H9 (cell line): Measurements from ENCODE around the gene CYP27C1. TPM values are rescaled to one million over a fixed set of nuclear protein-coding genes. Genes with fewer than 3 reads are reported as not detected.
A peak's percentile ranks its signal among the peaks of the same experiment; 100 is the strongest.

Experiments used
- DNase-seq: peaks from one replicate; pipeline ENCODE4 v3.0.0-alpha.2; 2017
- H2AFZ ChIP-seq: one replicate; pipeline ENCODE4 v1.6.1; 2013; ENCODE audit warnings: mild to moderate bottlenecking, low read length, control low read depth, moderate library complexity
- H2AK5ac ChIP-seq: 2 replicates; pipeline ENCODE4 v1.6.1; 2013; ENCODE audit warnings: low read length, control low read depth, mixed read lengths; ENCODE audit not compliant: insufficient read length
- H2BK120ac ChIP-seq: one replicate; pipeline ENCODE4 v1.6.1; 2013; ENCODE audit warnings: low read depth, mild to moderate bottlenecking, low read length, control low read depth, inconsistent platforms; ENCODE audit not compliant: poor library complexity, severe bottlenecking
- H2BK12ac ChIP-seq: 2 replicates; pipeline ENCODE4 v1.6.1; 2013; ENCODE audit warnings: low read length, control low read depth, mixed read lengths, low read depth; ENCODE audit not compliant: insufficient read length
- H2BK15ac ChIP-seq: 2 replicates; pipeline ENCODE4 v1.6.1; 2013; ENCODE audit warnings: low read depth, low read length, control low read depth
- H2BK20ac ChIP-seq: one replicate; pipeline ENCODE4 v1.6.1; 2013; ENCODE audit warnings: low read depth, mild to moderate bottlenecking, low read length, control low read depth, inconsistent platforms; ENCODE audit not compliant: poor library complexity, severe bottlenecking
- H2BK5ac ChIP-seq: 2 replicates; pipeline ENCODE4 v1.6.1; 2013; ENCODE audit warnings: low read length, control low read depth, mixed read lengths; ENCODE audit not compliant: insufficient read length
- H3K14ac ChIP-seq: 2 replicates; pipeline ENCODE4 v1.6.1; 2013; ENCODE audit warnings: low read length, control low read depth; ENCODE audit not compliant: insufficient read depth
- H3K18ac ChIP-seq: 2 replicates; pipeline ENCODE4 v1.6.1; 2013; ENCODE audit warnings: low read depth, mild to moderate bottlenecking, mixed read lengths, low read length, control low read depth; ENCODE audit not compliant: insufficient read length
- H3K23ac ChIP-seq: 2 replicates; pipeline ENCODE4 v1.6.1; 2013; ENCODE audit warnings: low read length, control low read depth, mixed read lengths, low read depth; ENCODE audit not compliant: insufficient read length
- H3K23me2 ChIP-seq: 2 replicates; pipeline ENCODE4 v1.6.1; 2013; ENCODE audit warnings: low read depth, mild to moderate bottlenecking, mixed read lengths, low read length, control low read depth; ENCODE audit not compliant: insufficient read length, poor library complexity, severe bottlenecking
- H3K27ac ChIP-seq: 2 replicates; pipeline ENCODE4 v1.5.1; 2013; ENCODE audit warnings: low read length, control low read depth, mixed read lengths, low read depth; ENCODE audit not compliant: insufficient read length
- H3K27me3 ChIP-seq: 2 replicates; pipeline ENCODE4 v1.6.1; 2013; ENCODE audit warnings: low read length, control low read depth, inconsistent platforms; ENCODE audit not compliant: insufficient read depth
- H3K4ac ChIP-seq: 2 replicates; pipeline ENCODE4 v1.6.1; 2013; ENCODE audit warnings: low read depth, mild to moderate bottlenecking, control low read depth, inconsistent platforms, low read length, moderate library complexity
- H3K4me1 ChIP-seq: 2 replicates; pipeline ENCODE4 v1.6.1; 2013; ENCODE audit warnings: low read length, control low read depth, inconsistent platforms; ENCODE audit not compliant: insufficient read depth
- H3K4me2 ChIP-seq: 2 replicates; pipeline ENCODE4 v1.6.1; 2013; ENCODE audit warnings: low read length, control low read depth, mixed read lengths; ENCODE audit not compliant: insufficient read length, insufficient read depth
- H3K56ac ChIP-seq: 2 replicates; pipeline ENCODE4 v1.6.1; 2013; ENCODE audit warnings: low read depth, mild to moderate bottlenecking, mixed read lengths, low read length, control low read depth; ENCODE audit not compliant: insufficient read length
- H3K79me1 ChIP-seq: 2 replicates; pipeline ENCODE4 v1.6.1; 2013; ENCODE audit warnings: low read depth, mild to moderate bottlenecking, moderate library complexity, low read length, control low read depth, inconsistent platforms; ENCODE audit not compliant: insufficient read depth, poor library complexity, severe bottlenecking
- H3K79me2 ChIP-seq: 2 replicates; pipeline ENCODE4 v1.6.1; 2013; ENCODE audit warnings: low read length, control low read depth, inconsistent platforms; ENCODE audit not compliant: insufficient read depth
- H3K9ac ChIP-seq: 2 replicates; pipeline ENCODE4 v1.6.1; 2013; ENCODE audit warnings: low read length, control low read depth, mixed read lengths; ENCODE audit not compliant: insufficient read length; ENCODE audit errors: extremely low read depth
- H3K9me3 ChIP-seq: one replicate; pipeline ENCODE4 v1.6.1; 2013; ENCODE audit warnings: low read depth, low read length, inconsistent platforms; ENCODE audit not compliant: control insufficient read depth
- H3T11ph ChIP-seq: one replicate; pipeline ENCODE4 v1.6.1; 2013; ENCODE audit warnings: mild to moderate bottlenecking, low read length, control low read depth, inconsistent platforms
- H4K20me1 ChIP-seq: one replicate; pipeline ENCODE4 v1.6.1; 2013; ENCODE audit not compliant: control insufficient read depth, insufficient read length, insufficient read depth
- H4K5ac ChIP-seq: 2 replicates; pipeline ENCODE4 v1.6.1; 2013; ENCODE audit warnings: low read depth, mild to moderate bottlenecking, mixed read lengths, low read length, control low read depth; ENCODE audit not compliant: insufficient read length
- H4K8ac ChIP-seq: replicated peaks from 2 replicates; pipeline ENCODE4 v1.6.1; 2013; ENCODE audit warnings: low read length, control low read depth, mixed read lengths, low read depth; ENCODE audit not compliant: insufficient read length
- H4K91ac ChIP-seq: 2 replicates; pipeline ENCODE4 v1.6.1; 2013; ENCODE audit warnings: low read depth, mild to moderate bottlenecking, moderate library complexity, mixed read lengths, low read length, control low read depth; ENCODE audit not compliant: insufficient read length
- H3K27ac Mint-ChIP-seq, 3 experiments: 2 replicates in 2 of 3; 3 replicates in 1 of 3; pipeline ENCODE4 v1.8.0; 2020 to 2021; ENCODE audit warnings: mixed read lengths in 3 of 3, mild to moderate bottlenecking in 1 of 3, moderate library complexity in 1 of 3
- H3K27me3 Mint-ChIP-seq: 2 replicates; pipeline ENCODE4 v1.8.0; 2021; ENCODE audit warnings: low read depth, mild to moderate bottlenecking, moderate library complexity, mixed read lengths
- H3K36me3 Mint-ChIP-seq, 3 experiments: 2 replicates in 2 of 3; 3 replicates in 1 of 3; pipeline ENCODE4 v1.8.0; 2020 to 2021; ENCODE audit warnings: low read depth in 3 of 3, mixed read lengths in 3 of 3; ENCODE audit not compliant: insufficient read depth in 1 of 3
- H3K4me1 Mint-ChIP-seq, 2 experiments: 2 replicates each; pipeline ENCODE4 v1.8.0; 2020; ENCODE audit warnings: mixed read lengths in 2 of 2
- H3K4me3 Mint-ChIP-seq, 2 experiments: 2 replicates in 1 of 2; 3 replicates in 1 of 2; pipeline ENCODE4 v1.8.0; 2020 to 2021; ENCODE audit warnings: mild to moderate bottlenecking in 2 of 2, mixed read lengths in 2 of 2, moderate library complexity in 1 of 2
- H3K9me3 Mint-ChIP-seq, 2 experiments: 2 replicates in 1 of 2; 3 replicates in 1 of 2; pipeline ENCODE4 v1.8.0; 2020; ENCODE audit warnings: mild to moderate bottlenecking in 2 of 2, mixed read lengths in 2 of 2, moderate library complexity in 1 of 2
- CTCF ChIP-seq: fragments of 200-600 bp; sonication (generic); conservative IDR thresholded peaks from 3 replicates; pipeline ENCODE4 v1.8.0; 2021; ENCODE audit warnings: antibody characterized with exemption, mild to moderate bottlenecking
- WGBS: extraction: QIAGEN DNeasy Blood & Tissue Kit; methylation state at CpG from one replicate; pipeline ENCODE4 v1.1.7; 2013; ENCODE audit warnings: missing lambda C conversion rate, low lambda C conversion rate, mixed read lengths; ENCODE audit not compliant: insufficient read length; ENCODE audit errors: extremely low coverage; 5-methylcytosine and 5-hydroxymethylcytosine counted together
- total RNA-seq: library from RNA; stranded (reverse); gene quantifications from 2 replicates; pipeline ENCODE4 v1.2.1, GENCODE V29; 2021

Gene CYP27C1
- total RNA-seq, 1 experiment from 2014 or later, result 2.3 TPM

GRCh38 chr2:127193967-127194280, 26.2 kb downstream of the CYP27C1 start:
- peaks cover 0 to 31% (median 9%) of the 10 kb centered on the region in 3 experiments; a peak in 5 of 7 replicates for H3K36me3 Mint-ChIP-seq
- Histone ChIP-seq H2BK15ac (no peak overlapping the region), H3K79me1 (no peaks in the 10 kb centered on the region), H3T11ph (no peak overlapping the region), H3K4ac (no peak overlapping the region), H4K5ac (no peak overlapping the region), H4K91ac (no peak overlapping the region), H3K4me2 (no peak overlapping the region), H2BK20ac (no peak overlapping the region), H3K23ac (no peak overlapping the region), H2AK5ac (no peak overlapping the region), H3K23me2 (no peaks in the 10 kb centered on the region), H2AFZ (no peak overlapping the region), H4K20me1 (no peaks in the 10 kb centered on the region), H4K8ac (no peak overlapping the region), H3K56ac (no peak overlapping the region), H3K14ac (no peak overlapping the region), H3K79me2 (no peaks in the 10 kb centered on the region), H3K27me3 (no peaks in the 10 kb centered on the region; the same call in 1 of the 2 replicates), H2BK12ac (no peak overlapping the region), H2BK120ac (no peak overlapping the region), H3K9ac (no peak overlapping the region), H3K27ac (no peak overlapping the region), H3K18ac (no peak overlapping the region), H3K9me3 (no peaks in the 10 kb centered on the region), H2BK5ac (no peak overlapping the region), H3K4me1 (no peaks in the 10 kb centered on the region; the same call in 1 of the 2 replicates)
- WGBS, result no CpG with 5 or more reads among the region's 5 CpGs
- no peak for TF ChIP-seq CTCF
- DNase-seq, result no peak
- H3K4me3 Mint-ChIP-seq, result no peak overlapping the region
- H3K27me3 Mint-ChIP-seq, result peaks cover 4% of the 10 kb centered on the region
- H3K9me3 Mint-ChIP-seq, result peaks cover 7 to 11% of the 10 kb centered on the region in 2 experiments
- peaks cover 27 to 29% of the 10 kb centered on the region in 2 experiments for H3K4me1 Mint-ChIP-seq
- H3K27ac Mint-ChIP-seq, result peak overlapping the region in 1 of 3 experiments; percentile 23; a peak in 1 of 7 replicates
